Astrocyte (in vitro differentiated cells and primary cell): ENCODE results near the gene FANK1. TPM values are rescaled to one million over a fixed set of nuclear protein-coding genes. Genes with fewer than 3 reads are reported as not detected.
A peak's percentile ranks its signal among the peaks of the same experiment; 100 is the strongest.

ENCODE experiments used
- DNase-seq: peaks from one replicate; pipeline ENCODE4 v3.0.0-alpha.2; 2010; ENCODE audit warnings: low read depth
- FAIRE-seq: peaks from 2 replicates; lab custom pipeline; 2011; peaks lifted over from hg19 to GRCh38; lab: Jason Lieb, UNC
- H2AFZ ChIP-seq: 2 replicates; pipeline ENCODE4 v1.6.0; 2012; ENCODE audit warnings: low read depth, low read length, inconsistent platforms
- H3K27ac ChIP-seq: 2 replicates; pipeline ENCODE4 v1.5.1; 2011; ENCODE audit warnings: low read depth, low read length, inconsistent platforms
- H3K27me3 ChIP-seq: 2 replicates; pipeline ENCODE4 v1.6.0; 2011; ENCODE audit warnings: low read length, inconsistent platforms; ENCODE audit not compliant: insufficient read depth
- H3K36me3 ChIP-seq: 2 replicates; pipeline ENCODE4 v1.5.1; 2011; ENCODE audit warnings: low read length, inconsistent platforms; ENCODE audit not compliant: insufficient read depth
- H3K4me1 ChIP-seq: 2 replicates; pipeline ENCODE4 v1.5.1; 2011; ENCODE audit warnings: low read length, inconsistent platforms; ENCODE audit not compliant: insufficient read depth
- H3K4me2 ChIP-seq: 2 replicates; pipeline ENCODE4 v1.6.0; 2012; ENCODE audit warnings: low read length, inconsistent platforms
- H3K4me3 ChIP-seq: 2 replicates; pipeline ENCODE4 v1.5.1; 2011; ENCODE audit warnings: low read depth, mild to moderate bottlenecking, low read length, inconsistent platforms; ENCODE audit not compliant: insufficient read depth
- H3K79me2 ChIP-seq: 2 replicates; pipeline ENCODE4 v1.6.0; 2012; ENCODE audit warnings: mild to moderate bottlenecking, low read length, inconsistent platforms; ENCODE audit not compliant: insufficient read depth
- H3K9ac ChIP-seq: 2 replicates; pipeline ENCODE4 v1.6.0; 2012; ENCODE audit warnings: mild to moderate bottlenecking, low read length, inconsistent platforms
- H3K9me3 ChIP-seq: 2 replicates; pipeline ENCODE4 v1.5.1; 2012; ENCODE audit warnings: low read depth, mild to moderate bottlenecking, low read length, inconsistent platforms; ENCODE audit not compliant: insufficient read depth
- H4K20me1 ChIP-seq: 2 replicates; pipeline ENCODE4 v1.6.0; 2012; ENCODE audit warnings: low read length, inconsistent platforms; ENCODE audit not compliant: insufficient read depth
- H3K27ac Mint-ChIP-seq: one replicate; pipeline ENCODE4 v1.8.0; 2021; ENCODE audit warnings: mild to moderate bottlenecking, mixed read lengths; ENCODE audit not compliant: unreplicated experiment
- H3K27me3 Mint-ChIP-seq: one replicate; pipeline ENCODE4 v1.8.0; 2021; ENCODE audit warnings: low read depth, mixed read lengths; ENCODE audit not compliant: unreplicated experiment
- H3K36me3 Mint-ChIP-seq: one replicate; pipeline ENCODE4 v1.8.0; 2021; ENCODE audit warnings: low read depth, mixed read lengths; ENCODE audit not compliant: unreplicated experiment
- H3K4me1 Mint-ChIP-seq: one replicate; pipeline ENCODE4 v1.8.0; 2021; ENCODE audit warnings: low read depth, mixed read lengths; ENCODE audit not compliant: unreplicated experiment
- H3K4me3 Mint-ChIP-seq: one replicate; pipeline ENCODE4 v1.8.0; 2021; ENCODE audit warnings: mild to moderate bottlenecking, moderate library complexity, mixed read lengths; ENCODE audit not compliant: unreplicated experiment
- H3K9me3 Mint-ChIP-seq: one replicate; pipeline ENCODE4 v1.8.0; 2021; ENCODE audit warnings: mild to moderate bottlenecking, mixed read lengths; ENCODE audit not compliant: unreplicated experiment
- CTCF ChIP-seq: IDR thresholded peaks from 2 replicates; pipeline ENCODE4 v1.5.1; 2011; ENCODE audit warnings: low read depth, mild to moderate bottlenecking, inconsistent platforms, low read length, moderate library complexity; ENCODE audit not compliant: insufficient read depth
- EZH2 ChIP-seq: IDR thresholded peaks from 2 replicates; pipeline ENCODE4 v1.6.1; 2012; ENCODE audit warnings: mild to moderate bottlenecking, low read length, inconsistent platforms; ENCODE audit not compliant: insufficient read depth
- total RNA-seq: library from RNA; stranded (reverse); gene quantifications from 2 replicates; pipeline ENCODE4 v1.2.1, GENCODE V29; 2021

Gene FANK1
- total RNA-seq, 1 donor from 2014 or later, result 9.7 TPM

- Histone ChIP-seq H3K9me3 (no peaks in the 10 kb centered on the region), H3K36me3 (peaks cover 9% of the 10 kb centered on the region), H3K4me3 (no peak overlapping the region), H3K4me2 (no peak overlapping the region), H2AFZ (no peak overlapping the region), H3K4me1 (no peaks in the 10 kb centered on the region), H3K79me2 (no peaks in the 10 kb centered on the region), H3K27ac (no peak overlapping the region), H4K20me1 (peaks cover 6% of the 10 kb centered on the region), H3K9ac (no peak overlapping the region), H3K27me3 (no peaks in the 10 kb centered on the region)
- DNase-seq (peak; percentile 54), FAIRE-seq (no peak)
- Mint-ChIP-seq H3K36me3 (peaks cover 27% of the 10 kb centered on the region), H3K4me3 (no peak overlapping the region), H3K27ac (peak overlapping the region; percentile 18), H3K9me3 (peaks cover 3% of the 10 kb centered on the region), H3K27me3 (no peaks in the 10 kb centered on the region), H3K4me1 (peaks cover 7% of the 10 kb centered on the region)
- TF ChIP-seq CTCF (no peak), EZH2 (no peak)
Measured at GRCh38 chr10:125871338-125871737, 25.0 kb upstream of the FANK1 start.

GRCh38 chr10:125878957-125879835, 17.2 kb upstream of the FANK1 start:
- H3K79me2 ChIP-seq, result peaks cover 9% of the 10 kb centered on the region
- H3K9ac ChIP-seq, result no peak overlapping the region
- Mint-ChIP-seq H3K36me3 (peaks cover 25% of the 10 kb centered on the region), H3K4me1 (peaks cover 23% of the 10 kb centered on the region), H3K4me3 (peak overlapping the region; percentile 45), H3K27me3 (no peaks in the 10 kb centered on the region), H3K27ac (peak overlapping the region; percentile 77), H3K9me3 (peaks cover 8% of the 10 kb centered on the region)
- H3K27ac ChIP-seq, result peak overlapping the region; percentile 76
- peak; percentile 96 for DNase-seq
- TF ChIP-seq CTCF, result no peak
- TF ChIP-seq EZH2, result no peak
- H4K20me1 ChIP-seq, result no peaks in the 10 kb centered on the region
- H2AFZ ChIP-seq, result no peak overlapping the region
- H3K4me3 ChIP-seq, result no peak overlapping the region
- no peaks in the 10 kb centered on the region for H3K9me3 ChIP-seq
- H3K36me3 ChIP-seq, result peaks cover 4% of the 10 kb centered on the region
- H3K27me3 ChIP-seq, result no peaks in the 10 kb centered on the region
- peak overlapping the region; percentile 57 for H3K4me2 ChIP-seq
- H3K4me1 ChIP-seq, result peaks cover 13% of the 10 kb centered on the region
- FAIRE-seq, result peak; percentile 92

- TF ChIP-seq CTCF, result no peak
- TF ChIP-seq EZH2, result no peak
- no peaks in the 10 kb centered on the region for H3K27me3 ChIP-seq
- Mint-ChIP-seq H3K36me3 (peaks cover 13% of the 10 kb centered on the region), H3K4me1 (peaks cover 23% of the 10 kb centered on the region), H3K27ac (peak overlapping the region; percentile 70), H3K27me3 (no peaks in the 10 kb centered on the region), H3K4me3 (peak overlapping the region; percentile 47), H3K9me3 (peaks cover 5% of the 10 kb centered on the region)
- FAIRE-seq, result peak; percentile 17
- H3K4me2 ChIP-seq, result no peak overlapping the region
- no peaks in the 10 kb centered on the region for H3K9me3 ChIP-seq
- H3K36me3 ChIP-seq, result no peaks in the 10 kb centered on the region
- no peaks in the 10 kb centered on the region for H4K20me1 ChIP-seq
- no peak overlapping the region for H3K9ac ChIP-seq
- DNase-seq, result no peak
- no peak overlapping the region for H3K4me3 ChIP-seq
- peaks cover 13% of the 10 kb centered on the region for H3K4me1 ChIP-seq
- no peak overlapping the region for H3K27ac ChIP-seq
- no peak overlapping the region for H2AFZ ChIP-seq
- H3K79me2 ChIP-seq, result peaks cover 9% of the 10 kb centered on the region
Measured at GRCh38 chr10:125880719-125881118, 15.6 kb upstream of the FANK1 start.
